Heart left ventricle (tissue), 13 donors: ENCODE results near the gene PPFIA2.

Experiments
- POLR2A ChIP-seq, 2 donors: fragments of 450-650 bp; IDR thresholded peaks; one replicate each; pipeline ENCODE4 v1.6.1; 2017; ENCODE audit warnings: antibody characterized with exemption in 2 of 2, mild to moderate bottlenecking in 2 of 2, moderate library complexity in 2 of 2
- TF ChIP-seq, protein P1 (sequence below), 12 donors: fragments of 200-600 bp; sonication (generic) in 4 of 12; IDR thresholded peaks; one replicate each; pipeline versions ENCODE4 v1.5.0 to v1.8.0; 2018 to 2022; ENCODE audit warnings: antibody characterized with exemption in 12 of 12, mild to moderate bottlenecking in 5 of 12
- donor health status: ischemic (EF 13 %, LVEDD 7.1; RV severe dilation, severe dysfunction).
- donor health status: DM: no; HTN: yes; CAD: no.
- donor health status: DM: no; HTN: no; CAD: no.
- donor health status: ischemic (EF 25% LVEDD 6.9; RV normal size, moderate dysfunction).
- donor health status: ischemic (EF 25% LVEDD 5.7; RV mildly dilated, moderate dysfunction).
- donor health status: ischemic (EF 35%, LVEDD 5.7; RV mildly dilated, moderate dysfunction).
- donor health status: nonischemic (EF 11% LVEDD 7.7; RV severe dilation, severe dysfunction).
- donor health status: DM: yes; HTN: yes; CAD: no.
- donor health status: PGD.
- donor health status: ischemic (EF 29% LVEDD 5.4; RV normal size, mild dysfunction).
- donor health status: nonischemic (EF 23%, LVEDD 6.1; RV moderate dilation, normal function).

DNA sequence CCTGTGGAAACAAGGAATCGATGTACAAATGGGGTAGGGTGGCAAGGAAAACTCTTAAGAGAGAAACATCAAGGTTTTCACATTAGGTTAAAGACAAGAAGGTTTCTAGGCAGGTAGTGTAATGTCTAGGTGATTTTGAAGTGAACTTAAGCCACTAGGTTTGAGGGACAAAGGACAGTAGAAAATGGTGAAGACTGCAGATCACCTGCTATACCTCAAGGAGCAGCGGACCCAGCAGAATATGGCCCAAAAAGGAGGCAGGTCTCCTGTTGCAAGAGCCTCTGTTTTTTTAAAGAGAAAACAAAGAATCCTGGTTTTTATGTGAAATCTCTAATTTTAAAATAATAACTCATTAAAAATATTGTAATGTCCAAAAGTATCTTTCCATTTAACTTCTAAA is 503.2 kb downstream of the PPFIA2 start:
- TF ChIP-seq, protein P1, sequence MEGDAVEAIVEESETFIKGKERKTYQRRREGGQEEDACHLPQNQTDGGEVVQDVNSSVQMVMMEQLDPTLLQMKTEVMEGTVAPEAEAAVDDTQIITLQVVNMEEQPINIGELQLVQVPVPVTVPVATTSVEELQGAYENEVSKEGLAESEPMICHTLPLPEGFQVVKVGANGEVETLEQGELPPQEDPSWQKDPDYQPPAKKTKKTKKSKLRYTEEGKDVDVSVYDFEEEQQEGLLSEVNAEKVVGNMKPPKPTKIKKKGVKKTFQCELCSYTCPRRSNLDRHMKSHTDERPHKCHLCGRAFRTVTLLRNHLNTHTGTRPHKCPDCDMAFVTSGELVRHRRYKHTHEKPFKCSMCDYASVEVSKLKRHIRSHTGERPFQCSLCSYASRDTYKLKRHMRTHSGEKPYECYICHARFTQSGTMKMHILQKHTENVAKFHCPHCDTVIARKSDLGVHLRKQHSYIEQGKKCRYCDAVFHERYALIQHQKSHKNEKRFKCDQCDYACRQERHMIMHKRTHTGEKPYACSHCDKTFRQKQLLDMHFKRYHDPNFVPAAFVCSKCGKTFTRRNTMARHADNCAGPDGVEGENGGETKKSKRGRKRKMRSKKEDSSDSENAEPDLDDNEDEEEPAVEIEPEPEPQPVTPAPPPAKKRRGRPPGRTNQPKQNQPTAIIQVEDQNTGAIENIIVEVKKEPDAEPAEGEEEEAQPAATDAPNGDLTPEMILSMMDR (IDR thresholded peaks at IDR 0.05): no peak
- TF ChIP-seq POLR2A (IDR thresholded peaks at IDR 0.05): no peak
